Neural progenitor cell (in vitro differentiated cells): ENCODE results near the gene SPHK1. TPM values are rescaled to one million over a fixed set of nuclear protein-coding genes. Genes with fewer than 3 reads are reported as not detected.

Experiments
- DNase-seq: peaks from one replicate; pipeline ENCODE4 v3.0.0-alpha.2; 2016; ENCODE audit warnings: low spot score
- H2AFZ ChIP-seq: fragments of 200-600 bp; sonication (generic); replicated peaks from 2 replicates; pipeline ENCODE4 v1.6.1; 2016; ENCODE audit warnings: antibody characterized with exemption
- H3F3A ChIP-seq: fragments of 200-600 bp; sonication (generic); 2 replicates; pipeline ENCODE4 v1.6.1; 2016; ENCODE audit warnings: antibody characterized with exemption, low read depth
- H3K27ac ChIP-seq: fragments of 200-600 bp; sonication (generic); 2 replicates; pipeline ENCODE4 v1.5.1; 2016; ENCODE audit warnings: mild to moderate bottlenecking
- H3K27me3 ChIP-seq: fragments of 200-600 bp; sonication (generic); 2 replicates; pipeline ENCODE4 v1.6.1; 2016; ENCODE audit warnings: mild to moderate bottlenecking, moderate library complexity
- H3K36me3 ChIP-seq: fragments of 200-600 bp; sonication (generic); 2 replicates; pipeline ENCODE4 v1.5.1; 2016
- H3K4me1 ChIP-seq: fragments of 200-600 bp; sonication (generic); 2 replicates; pipeline ENCODE4 v1.6.1; 2016; ENCODE audit warnings: mixed run types
- H3K4me2 ChIP-seq: fragments of 200-600 bp; sonication (generic); 2 replicates; pipeline ENCODE4 v1.6.1; 2016
- H3K4me3 ChIP-seq: fragments of 200-600 bp; sonication (generic); 2 replicates; pipeline ENCODE4 v1.5.1; 2016
- H3K79me2 ChIP-seq: fragments of 200-600 bp; sonication (generic); 2 replicates; pipeline ENCODE4 v1.6.1; 2016; ENCODE audit warnings: low read depth
- H3K9ac ChIP-seq: fragments of 200-600 bp; sonication (generic); 2 replicates; pipeline ENCODE4 v1.6.1; 2016
- H3K9me3 ChIP-seq: fragments of 200-600 bp; sonication (generic); 2 replicates; pipeline ENCODE4 v1.5.1; 2016; ENCODE audit warnings: low read depth
- H4K20me1 ChIP-seq: fragments of 200-600 bp; sonication (generic); 2 replicates; pipeline ENCODE4 v1.6.1; 2016; ENCODE audit warnings: low read depth
- H3K27ac Mint-ChIP-seq: 3 replicates; pipeline ENCODE4 v1.8.0; 2021; ENCODE audit warnings: mixed read lengths
- H3K27me3 Mint-ChIP-seq: 2 replicates; pipeline ENCODE4 v1.8.0; 2022; ENCODE audit warnings: low read depth, mild to moderate bottlenecking, inconsistent platforms, moderate library complexity, mixed read lengths; ENCODE audit not compliant: insufficient read depth
- H3K36me3 Mint-ChIP-seq: 3 replicates; pipeline ENCODE4 v1.8.0; 2021; ENCODE audit warnings: mixed read lengths
- H3K4me1 Mint-ChIP-seq: 3 replicates; pipeline ENCODE4 v1.8.0; 2021; ENCODE audit warnings: mixed read lengths
- H3K4me3 Mint-ChIP-seq: 3 replicates; pipeline ENCODE4 v1.8.0; 2021; ENCODE audit warnings: mild to moderate bottlenecking, moderate library complexity, mixed read lengths
- H3K9me3 Mint-ChIP-seq: 3 replicates; pipeline ENCODE4 v1.8.0; 2020; ENCODE audit warnings: mixed read lengths
- CTCF ChIP-seq: fragments of 200-600 bp; sonication (generic); IDR thresholded peaks from 2 replicates; pipeline ENCODE4 v1.5.1; 2017; ENCODE audit warnings: antibody characterized with exemption, mild to moderate bottlenecking
- EZH2 ChIP-seq: fragments of 200-600 bp; sonication (generic); IDR thresholded peaks from 2 replicates; pipeline ENCODE4 v1.6.1; 2017; ENCODE audit warnings: antibody characterized with exemption, mild to moderate bottlenecking, moderate library complexity
- EZH2phosphoT487 ChIP-seq: fragments of 200-600 bp; sonication (generic); IDR thresholded peaks from 2 replicates; pipeline ENCODE4 v1.6.1; 2017; ENCODE audit warnings: antibody characterized with exemption
- total RNA-seq: library from RNA; depleted of rRNA; stranded (reverse); fragments of >200 nt; gene quantifications from 2 replicates; pipeline ENCODE4 v1.2.3, GENCODE V29; 2015; ENCODE audit warnings: low replicate concordance

The SPHK1 gene
- total RNA-seq, 1 donor from 2014 or later = 1.3 TPM

GRCh38 chr17:76427501-76428231 is 43.3 kb downstream of the SPHK1 start:
- Histone ChIP-seq H2AFZ (no peak overlapping the region), H3K4me2 (no peak overlapping the region), H3K9me3 (no peaks in the 10 kb centered on the region), H3K27ac (no peak overlapping the region), H3K4me1 (peaks cover 17% of the 10 kb centered on the region), H3K79me2 (peaks cover 71% of the 10 kb centered on the region), H3K9ac (no peak overlapping the region), H4K20me1 (peaks cover 63% of the 10 kb centered on the region), H3K36me3 (no peaks in the 10 kb centered on the region), H3K4me3 (no peak overlapping the region), H3F3A (peaks cover 6% of the 10 kb centered on the region), H3K27me3 (no peaks in the 10 kb centered on the region)
- no peak overlapping the region for H3K27ac Mint-ChIP-seq
- H3K4me1 Mint-ChIP-seq = peaks cover 14% of the 10 kb centered on the region
- peaks cover 11% of the 10 kb centered on the region for H3K9me3 Mint-ChIP-seq
- H3K4me3 Mint-ChIP-seq = no peak overlapping the region
- H3K27me3 Mint-ChIP-seq = no peaks in the 10 kb centered on the region
- DNase-seq = no peak
- peaks cover 9% of the 10 kb centered on the region for H3K36me3 Mint-ChIP-seq
- TF ChIP-seq EZH2phosphoT487 (no peak), EZH2 (no peak), CTCF (no peak)

GRCh38 chr17:76428511-76428910 is 44.1 kb downstream of the SPHK1 start:
- Histone ChIP-seq H3K9ac (no peak overlapping the region), H3K27ac (no peak overlapping the region), H3K79me2 (peaks cover 80% of the 10 kb centered on the region), H3K4me1 (peaks cover 17% of the 10 kb centered on the region), H3K4me2 (no peak overlapping the region), H2AFZ (no peak overlapping the region), H3K27me3 (no peaks in the 10 kb centered on the region), H3K36me3 (no peaks in the 10 kb centered on the region), H3F3A (peaks cover 8% of the 10 kb centered on the region), H3K9me3 (no peaks in the 10 kb centered on the region), H3K4me3 (no peak overlapping the region), H4K20me1 (peaks cover 65% of the 10 kb centered on the region)
- Mint-ChIP-seq H3K27me3 (no peaks in the 10 kb centered on the region), H3K36me3 (peaks cover 7% of the 10 kb centered on the region), H3K4me3 (no peak overlapping the region), H3K27ac (no peak overlapping the region), H3K4me1 (peaks cover 14% of the 10 kb centered on the region), H3K9me3 (peaks cover 7% of the 10 kb centered on the region)
- DNase-seq = no peak
- TF ChIP-seq CTCF (no peak), EZH2phosphoT487 (no peak), EZH2 (no peak)

- H3K79me2 ChIP-seq = peaks cover 84% of the 10 kb centered on the region
- no peak overlapping the region for H3K9ac ChIP-seq
- H3K27ac Mint-ChIP-seq = no peak overlapping the region
These were observed 47.1 kb downstream of the SPHK1 start for GRCh38 chr17:76431509-76431908.

More at GRCh38 chr17:76431509-76431908, 47.1 kb downstream of the SPHK1 start:
- Mint-ChIP-seq H3K27me3 (no peaks in the 10 kb centered on the region), H3K36me3 (peaks cover 16% of the 10 kb centered on the region), H3K4me1 (peaks cover 19% of the 10 kb centered on the region), H3K4me3 (no peak overlapping the region), H3K9me3 (peaks cover 5% of the 10 kb centered on the region)
- H3K9me3 ChIP-seq = no peaks in the 10 kb centered on the region
- H4K20me1 ChIP-seq = peaks cover 84% of the 10 kb centered on the region
- no peaks in the 10 kb centered on the region for H3K36me3 ChIP-seq
- H3F3A ChIP-seq = peaks cover 8% of the 10 kb centered on the region
- no peak overlapping the region for H3K27ac ChIP-seq
- H3K4me1 ChIP-seq = peaks cover 17% of the 10 kb centered on the region
- no peak for TF ChIP-seq EZH2phosphoT487
- TF ChIP-seq EZH2 = no peak
- no peak for TF ChIP-seq CTCF
- no peaks in the 10 kb centered on the region for H3K27me3 ChIP-seq
- no peak overlapping the region for H2AFZ ChIP-seq
- no peak for DNase-seq
- no peak overlapping the region for H3K4me2 ChIP-seq
- H3K4me3 ChIP-seq = no peak overlapping the region
